GM13977 (cell line): Measurements from ENCODE around the gene SRD5A3.

Source experiments
- DNase-seq: peaks from one replicate; pipeline ENCODE4 v3.0.0; 2012; ENCODE audit warnings: low spot score
- in situ Hi-C: fragments of 300-500 bp; cut with MboI; formaldehyde crosslinking; loops from one replicate; pipeline ENCODE4 v1.12.0; 2022; ENCODE audit warnings: low sequenced_read_pairs, low pct_unique_long_range_greater_than_20kb, mixed read lengths, inconsistent platforms; ENCODE audit not compliant: unreplicated experiment
- TF ChIP-seq, protein P1 (sequence below): IDR thresholded peaks from 2 replicates; pipeline ENCODE4 v1.5.1; 2012; ENCODE audit warnings: mild to moderate bottlenecking, control low read depth; ENCODE audit not compliant: insufficient read depth; ENCODE audit errors: extremely low read depth, missing control alignments

Gene SRD5A3

DNA sequence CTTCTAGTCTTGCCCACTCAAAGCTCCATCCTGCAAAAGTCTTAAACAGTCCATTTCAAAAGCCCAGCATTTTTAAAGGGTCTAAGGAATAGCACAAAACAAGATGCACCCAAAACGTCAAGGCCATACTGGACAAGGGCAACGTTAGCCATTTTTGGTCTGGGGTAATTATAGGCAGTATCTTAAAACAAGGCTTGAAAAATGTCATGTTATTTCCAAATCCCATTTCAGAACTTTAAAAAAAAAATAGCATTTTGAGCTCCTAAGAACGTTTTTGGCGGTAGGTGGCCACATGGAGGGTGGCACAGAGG lies 49.1 kb downstream of the SRD5A3 start:
- DNase-seq = no peak
- in situ Hi-C loops = no loop called here
- TF ChIP-seq, protein P1, sequence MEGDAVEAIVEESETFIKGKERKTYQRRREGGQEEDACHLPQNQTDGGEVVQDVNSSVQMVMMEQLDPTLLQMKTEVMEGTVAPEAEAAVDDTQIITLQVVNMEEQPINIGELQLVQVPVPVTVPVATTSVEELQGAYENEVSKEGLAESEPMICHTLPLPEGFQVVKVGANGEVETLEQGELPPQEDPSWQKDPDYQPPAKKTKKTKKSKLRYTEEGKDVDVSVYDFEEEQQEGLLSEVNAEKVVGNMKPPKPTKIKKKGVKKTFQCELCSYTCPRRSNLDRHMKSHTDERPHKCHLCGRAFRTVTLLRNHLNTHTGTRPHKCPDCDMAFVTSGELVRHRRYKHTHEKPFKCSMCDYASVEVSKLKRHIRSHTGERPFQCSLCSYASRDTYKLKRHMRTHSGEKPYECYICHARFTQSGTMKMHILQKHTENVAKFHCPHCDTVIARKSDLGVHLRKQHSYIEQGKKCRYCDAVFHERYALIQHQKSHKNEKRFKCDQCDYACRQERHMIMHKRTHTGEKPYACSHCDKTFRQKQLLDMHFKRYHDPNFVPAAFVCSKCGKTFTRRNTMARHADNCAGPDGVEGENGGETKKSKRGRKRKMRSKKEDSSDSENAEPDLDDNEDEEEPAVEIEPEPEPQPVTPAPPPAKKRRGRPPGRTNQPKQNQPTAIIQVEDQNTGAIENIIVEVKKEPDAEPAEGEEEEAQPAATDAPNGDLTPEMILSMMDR = no peak

DNA sequence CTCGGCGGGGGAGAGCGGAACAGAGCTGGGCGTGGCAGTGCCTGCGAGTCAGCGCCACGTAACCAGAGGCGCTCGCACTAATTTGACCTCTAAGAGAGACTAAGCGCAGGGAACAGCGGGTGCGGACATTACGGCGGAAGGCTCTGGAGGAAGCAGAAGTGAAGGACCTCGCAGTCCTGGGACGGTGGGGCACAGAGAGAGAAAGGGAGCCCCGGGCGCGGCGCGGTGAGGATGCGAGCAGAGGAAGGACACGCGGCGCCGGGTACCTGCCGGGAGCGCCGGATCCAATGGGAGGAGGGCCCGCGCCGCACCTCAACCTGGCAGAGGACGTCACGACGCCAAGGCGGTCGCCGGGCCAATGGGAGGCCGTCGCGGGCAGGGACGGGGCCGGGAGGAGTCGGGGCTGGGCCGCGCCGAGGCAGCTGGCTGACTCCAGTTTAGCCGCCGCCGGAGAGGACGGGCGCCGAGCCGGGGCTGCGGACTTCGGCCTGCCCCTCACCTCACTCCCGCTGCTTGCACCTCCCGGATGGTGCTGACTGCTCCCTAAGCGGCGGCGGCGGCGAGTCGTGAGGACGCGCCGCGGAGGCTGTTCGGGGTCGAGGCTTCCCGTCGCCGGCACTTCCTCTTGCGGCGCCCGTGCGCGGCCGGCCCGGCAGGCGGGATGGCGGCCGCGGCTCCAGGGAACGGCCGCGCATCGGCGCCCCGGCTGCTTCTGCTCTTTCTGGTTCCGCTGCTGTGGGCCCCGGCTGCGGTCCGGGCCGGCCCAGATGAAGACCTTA lies 49.7 kb downstream of the SRD5A3 start, which contains the start of gene TMEM165:
TMEM165 (plus strand) TSS at position 429 of the 779 bp plus-strand sequence; CDS start at position 662, 233 bp downstream.
- TF ChIP-seq, protein P1 = no peak
- in situ Hi-C loops = no loop called here
- peak; percentile 92 for DNase-seq

DNA sequence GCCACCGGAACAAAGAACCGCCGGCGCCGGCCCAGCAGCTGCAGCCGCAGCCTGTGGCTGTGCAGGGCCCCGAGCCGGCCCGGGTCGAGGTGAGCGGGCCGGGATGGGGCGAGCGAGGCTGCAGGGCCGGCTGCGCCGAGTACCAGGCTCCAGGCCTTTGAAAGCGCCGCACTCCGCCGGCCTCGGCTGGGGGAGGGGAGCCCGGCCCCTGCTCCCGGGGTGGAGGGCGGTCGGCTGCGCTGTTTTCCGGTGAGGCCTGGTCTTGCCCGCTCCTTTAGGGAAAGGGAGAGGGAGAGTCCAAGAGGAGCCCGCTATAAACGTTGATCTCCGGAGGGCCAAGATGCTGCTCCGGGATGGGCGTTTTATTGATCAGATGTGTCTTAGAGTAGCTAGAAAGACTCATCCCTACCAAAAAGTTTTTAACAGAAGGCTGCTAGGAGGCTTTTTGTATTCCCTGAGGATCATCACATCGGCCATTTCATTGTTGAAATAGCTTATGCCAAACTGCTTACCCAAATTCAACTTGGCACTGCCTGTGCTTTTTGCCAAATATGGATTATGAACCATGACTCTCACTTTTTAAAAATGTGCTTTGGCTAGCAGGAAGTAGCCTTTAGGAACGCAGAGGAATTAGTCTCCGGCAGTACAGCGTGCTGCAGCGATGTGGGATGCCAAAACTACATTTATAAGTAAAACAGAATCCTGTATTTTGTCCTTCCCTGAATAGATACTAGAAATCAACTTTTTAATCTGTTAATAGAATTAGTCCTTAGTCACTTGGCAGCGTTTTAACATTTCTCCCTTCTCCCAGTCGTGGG lies 50.5 kb downstream of the SRD5A3 start:
- in situ Hi-C loops = no loop called here
- DNase-seq = peak; percentile 53
- TF ChIP-seq, protein P1 = no peak

DNA sequence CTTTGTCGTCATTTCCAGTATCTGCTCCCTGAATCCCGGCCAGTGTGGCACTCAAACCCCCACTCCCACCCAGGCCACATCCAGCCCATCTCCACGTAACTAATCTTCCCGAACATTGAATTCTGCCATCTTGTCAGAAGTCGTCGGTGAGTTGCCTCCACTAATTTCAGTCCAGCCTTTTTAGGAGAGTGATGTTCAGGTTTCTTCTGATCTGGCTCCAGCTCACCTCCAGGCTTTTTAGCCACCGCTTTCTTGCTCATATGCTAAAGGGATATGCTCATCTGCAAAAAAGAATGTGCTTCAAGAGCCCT lies 51.0 kb downstream of the SRD5A3 start:
- TF ChIP-seq, protein P1 = no peak
- in situ Hi-C loops = no loop called here
- no peak for DNase-seq

DNA sequence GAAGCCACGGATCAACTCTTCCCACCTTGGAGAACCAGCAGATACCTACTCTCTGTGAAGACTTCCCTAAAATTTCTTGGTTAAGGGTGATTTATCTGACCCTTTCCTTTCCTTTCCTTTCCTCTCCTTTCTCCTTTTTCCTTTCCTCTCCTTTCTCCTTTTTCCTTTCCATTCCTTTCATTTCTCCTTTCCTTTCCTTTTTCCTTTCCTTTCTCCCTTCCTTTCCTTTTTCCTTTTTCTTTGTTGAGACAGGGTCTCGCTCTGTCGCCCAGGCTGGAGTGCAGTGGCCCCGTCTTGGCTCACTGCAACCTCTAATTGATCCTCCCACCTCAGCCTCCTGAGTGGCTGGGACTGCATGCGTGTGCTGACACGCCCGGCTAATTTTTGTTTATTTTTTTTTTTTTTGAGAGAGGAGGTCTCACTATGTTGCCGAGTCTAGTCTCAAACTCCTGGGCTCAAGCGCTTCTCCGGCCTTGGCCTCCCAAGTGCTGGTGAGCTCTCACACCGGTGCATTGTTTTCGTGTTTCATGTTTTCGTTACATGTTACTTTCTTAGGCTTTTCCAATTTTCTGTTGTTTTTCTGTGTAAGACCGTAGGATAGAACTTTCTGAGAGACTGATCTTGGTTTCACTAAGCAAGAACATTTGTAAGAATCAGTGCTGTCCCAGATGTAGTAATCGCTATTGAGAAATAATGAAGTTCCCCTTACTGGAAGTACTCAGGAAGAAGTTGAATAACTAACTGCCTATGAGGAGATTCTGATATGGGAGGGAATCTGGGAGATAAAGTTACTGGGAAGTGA lies 51.7 kb downstream of the SRD5A3 start:
- in situ Hi-C loops = no loop called here
- no peak for DNase-seq
- TF ChIP-seq, protein P1 = no peak

DNA sequence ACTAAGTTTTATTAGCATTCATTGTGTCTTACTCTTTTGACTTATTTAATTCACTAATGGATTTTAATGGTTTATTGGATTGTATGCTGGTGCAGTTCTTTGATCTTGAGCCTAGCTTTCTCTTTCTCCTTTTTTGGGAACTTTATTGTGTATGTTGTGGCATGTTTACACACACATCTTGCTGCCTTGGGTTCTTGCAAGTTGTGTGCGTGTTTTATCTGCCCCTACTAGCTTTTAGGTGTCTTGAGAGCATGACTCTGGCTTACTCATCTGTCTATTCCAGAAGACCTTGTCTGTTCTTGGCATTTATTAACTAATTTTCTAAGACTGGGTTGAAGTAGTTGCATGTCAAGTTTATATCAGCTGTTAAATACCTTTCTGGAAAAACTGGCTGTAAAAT lies 52.4 kb downstream of the SRD5A3 start:
- TF ChIP-seq, protein P1 = no peak
- in situ Hi-C loops = no loop called here
- DNase-seq = no peak
